HG02852 (cell line): Measurements from ENCODE around the gene SLC38A1.
A peak's percentile ranks its signal among the peaks of the same experiment; 100 is the strongest.
"Not testable (repeated sequence)": the region's sequence is repeated elsewhere in the genome, so short reads cannot be mapped to it uniquely, and the experiment has no call there.

Experiments
- ATAC-seq: cut with Tn5 transposase; IDR thresholded peaks from one replicate; pipeline ENCODE4 v1.9.1; 2021; ENCODE audit warnings: mild to moderate bottlenecking, moderate library complexity; ENCODE audit not compliant: unreplicated experiment

Gene SLC38A1

DNA sequence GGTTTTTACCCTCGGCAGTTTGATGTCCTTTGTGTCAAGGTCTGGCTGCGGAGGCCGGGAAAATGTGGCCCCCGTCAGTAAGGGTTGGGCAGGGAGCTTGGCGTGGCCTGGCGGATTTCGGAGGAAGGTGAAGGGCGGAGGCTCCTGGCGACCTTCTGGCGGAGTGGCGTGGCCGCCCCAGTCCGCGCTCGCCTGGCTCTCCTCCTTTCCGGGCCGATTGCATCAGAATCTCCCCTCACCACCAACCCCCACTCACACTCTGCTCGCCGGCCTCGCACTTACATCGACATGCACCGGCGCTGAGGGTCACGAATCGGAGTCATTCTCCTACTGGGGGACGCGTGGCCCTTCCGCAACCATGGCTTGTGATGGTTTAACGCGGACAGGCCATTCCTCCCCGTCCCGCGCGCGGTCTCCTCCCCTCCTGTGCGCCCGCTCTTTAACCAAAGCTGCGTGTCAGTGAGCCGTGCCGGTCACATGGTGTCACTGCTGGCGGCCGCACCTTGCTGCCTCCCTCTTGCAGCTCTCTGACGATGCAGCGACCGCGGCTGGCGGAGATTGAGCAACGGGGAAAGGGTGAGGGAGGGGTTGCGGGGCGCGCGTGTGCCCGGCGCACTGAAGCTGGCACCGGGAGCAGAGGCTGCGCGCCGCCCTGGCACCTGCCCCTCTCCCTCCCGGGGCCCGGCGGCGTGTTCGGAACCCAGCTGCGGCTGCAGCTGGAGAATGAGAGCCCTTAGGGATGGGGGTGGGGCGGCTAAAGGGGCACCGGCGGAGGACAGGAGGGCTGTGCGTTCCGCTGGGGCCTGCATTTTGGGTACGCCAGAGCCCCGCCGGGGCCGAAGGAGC lies at the start of gene SLC38A1:
Gene SLC38A1 (minus strand): TSS at position 461 of the 846 bp plus-strand sequence. CDS start 29,243 bp downstream, outside the sequence.
- ATAC-seq = peak; percentile 71

DNA sequence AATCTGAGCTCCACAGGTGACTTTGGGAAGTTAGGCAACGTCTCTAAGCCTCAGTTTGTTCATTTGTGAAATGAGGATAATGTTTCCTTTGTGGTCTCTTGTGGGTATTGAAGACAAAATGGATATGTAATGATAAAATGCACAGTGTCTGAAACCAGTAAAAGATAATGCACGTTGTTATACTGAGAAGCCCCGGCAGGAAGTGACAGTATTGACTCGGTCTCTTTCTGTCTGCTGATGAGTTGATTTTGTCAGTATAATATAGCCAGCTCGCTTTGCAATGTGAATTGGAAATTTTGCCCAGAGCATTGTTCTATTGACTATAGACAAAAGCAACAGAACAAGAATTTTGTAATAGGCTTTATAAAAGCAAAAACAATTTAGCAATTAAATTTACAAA lies 49.2 kb upstream of the SLC38A1 start:
- ATAC-seq = no peak

DNA sequence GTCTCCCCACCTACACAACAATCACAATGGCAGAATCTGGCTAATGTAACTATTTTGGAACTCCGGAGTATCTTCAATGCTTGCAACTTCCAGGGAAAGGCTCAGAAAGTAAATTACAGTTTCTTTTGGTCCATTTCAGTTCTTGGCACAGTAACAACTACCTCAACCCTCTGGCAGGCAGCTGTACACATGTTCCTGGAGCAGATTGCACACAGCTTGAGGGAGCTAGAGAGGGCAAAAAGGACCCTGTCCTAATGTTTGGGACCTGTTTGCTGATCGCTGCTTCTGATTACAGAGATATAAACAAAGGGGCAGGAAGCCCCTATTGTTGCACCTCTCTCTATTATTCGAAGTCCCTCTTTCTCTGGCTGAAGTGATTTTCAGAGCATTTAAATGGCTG lies 35.2 kb upstream of the SLC38A1 start:
- ATAC-seq = no peak

DNA sequence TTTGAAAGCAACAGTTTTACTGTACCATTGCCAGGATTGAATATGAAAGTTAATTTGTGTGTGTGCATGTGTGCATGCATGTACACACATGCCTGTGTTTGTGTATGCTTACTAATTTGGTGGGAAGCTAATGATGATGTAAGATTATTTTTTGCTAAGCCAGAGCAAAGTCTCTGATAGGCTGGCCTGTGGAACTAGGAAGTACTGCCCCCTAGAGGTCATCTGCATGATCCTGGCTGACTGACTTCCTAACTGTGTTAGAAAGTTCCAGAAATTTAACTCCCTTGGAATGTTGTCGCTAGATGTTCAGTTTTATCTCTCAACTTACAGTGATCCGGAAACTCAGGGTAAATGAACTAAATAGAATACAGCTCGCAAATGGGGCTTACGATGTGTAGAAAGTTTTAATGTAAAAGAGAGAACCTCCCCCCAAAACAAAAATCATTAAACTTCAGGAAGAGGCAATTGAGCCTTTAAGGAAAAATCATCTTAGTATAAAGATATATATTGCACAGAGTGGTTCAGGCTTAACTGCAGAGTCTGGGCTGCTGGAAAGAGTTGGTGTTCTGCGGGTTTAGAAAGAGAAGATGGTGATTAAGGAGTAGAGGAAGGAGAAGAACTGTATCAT lies 34.3 kb upstream of the SLC38A1 start:
- no peak for ATAC-seq

DNA sequence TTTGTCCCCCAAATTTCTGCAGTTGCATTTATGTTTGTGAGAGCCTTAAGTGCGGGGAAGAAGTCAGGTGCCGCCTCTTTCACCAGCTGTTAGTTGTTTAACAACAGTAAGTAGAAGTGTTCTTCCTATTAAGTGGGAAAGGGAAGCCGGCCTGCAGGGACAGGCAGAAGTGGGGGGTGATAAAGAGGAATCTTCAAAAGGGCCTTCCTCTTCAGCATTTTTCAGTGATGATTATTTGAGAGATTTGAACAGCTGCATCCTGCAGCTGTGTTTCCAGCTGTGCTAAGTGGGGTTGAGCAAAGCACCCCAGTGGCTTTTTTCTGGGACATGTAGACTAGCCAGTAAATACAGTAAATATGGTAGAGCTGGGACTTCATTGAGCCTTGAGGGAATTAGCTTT lies 32.1 kb upstream of the SLC38A1 start:
- no peak for ATAC-seq

DNA sequence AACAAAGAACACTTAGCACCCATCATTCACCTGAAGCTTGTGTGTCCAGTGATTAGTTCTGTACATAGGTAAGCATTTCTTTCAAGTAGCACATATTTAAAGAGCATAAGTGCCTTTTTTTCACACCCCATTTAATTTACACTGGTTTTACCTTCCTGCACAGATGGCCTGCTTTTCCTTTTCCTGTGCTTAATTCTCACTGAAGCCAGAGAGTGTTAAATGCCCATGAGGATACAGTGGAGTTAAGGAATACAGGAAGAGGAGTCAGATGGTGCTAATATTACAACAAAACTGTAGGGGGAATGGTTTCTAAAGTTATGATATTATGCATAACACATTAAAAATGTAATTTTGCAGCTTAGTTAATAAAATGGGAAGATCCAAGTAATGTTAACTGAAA lies 31.0 kb upstream of the SLC38A1 start:
- no peak for ATAC-seq

DNA sequence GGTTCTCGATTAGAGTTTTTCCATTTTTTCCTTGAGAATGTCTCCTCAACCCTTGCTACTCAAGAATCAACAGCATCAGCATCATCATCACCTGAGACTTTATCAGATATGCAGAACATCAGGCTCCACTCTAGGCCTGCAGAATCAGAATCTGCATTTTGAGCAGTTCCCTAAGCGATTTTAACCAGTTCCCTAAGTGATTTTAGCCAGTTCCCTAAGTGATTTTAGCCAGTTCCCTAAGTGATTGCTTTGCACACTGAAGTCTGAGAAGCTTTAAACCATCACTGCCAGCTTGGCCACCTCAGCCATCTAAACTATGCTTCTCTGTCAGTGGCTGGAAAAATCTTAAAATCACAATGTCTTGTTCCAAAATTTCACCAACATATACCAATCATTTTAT lies 29.4 kb upstream of the SLC38A1 start:
- no peak for ATAC-seq

DNA sequence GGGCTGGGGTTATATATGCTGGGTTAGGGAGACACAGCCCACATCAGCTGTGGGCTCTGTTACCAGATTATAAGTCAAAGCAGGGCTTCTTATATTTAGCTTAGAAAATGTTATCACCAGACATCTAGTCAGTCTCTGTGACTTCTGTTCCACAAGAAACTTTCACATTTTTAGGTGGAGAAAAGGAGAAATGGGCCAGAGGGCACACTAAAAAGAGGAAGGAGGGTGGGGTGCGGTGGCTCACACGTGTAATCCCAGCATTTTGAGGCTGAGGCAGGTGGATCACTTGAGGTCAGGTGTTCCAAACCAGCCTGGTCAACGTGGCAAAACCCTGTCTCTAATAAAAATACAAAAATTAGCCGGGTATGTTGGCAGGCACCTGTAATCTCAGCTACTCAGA lies 28.0 kb upstream of the SLC38A1 start:
- ATAC-seq = no peak

DNA sequence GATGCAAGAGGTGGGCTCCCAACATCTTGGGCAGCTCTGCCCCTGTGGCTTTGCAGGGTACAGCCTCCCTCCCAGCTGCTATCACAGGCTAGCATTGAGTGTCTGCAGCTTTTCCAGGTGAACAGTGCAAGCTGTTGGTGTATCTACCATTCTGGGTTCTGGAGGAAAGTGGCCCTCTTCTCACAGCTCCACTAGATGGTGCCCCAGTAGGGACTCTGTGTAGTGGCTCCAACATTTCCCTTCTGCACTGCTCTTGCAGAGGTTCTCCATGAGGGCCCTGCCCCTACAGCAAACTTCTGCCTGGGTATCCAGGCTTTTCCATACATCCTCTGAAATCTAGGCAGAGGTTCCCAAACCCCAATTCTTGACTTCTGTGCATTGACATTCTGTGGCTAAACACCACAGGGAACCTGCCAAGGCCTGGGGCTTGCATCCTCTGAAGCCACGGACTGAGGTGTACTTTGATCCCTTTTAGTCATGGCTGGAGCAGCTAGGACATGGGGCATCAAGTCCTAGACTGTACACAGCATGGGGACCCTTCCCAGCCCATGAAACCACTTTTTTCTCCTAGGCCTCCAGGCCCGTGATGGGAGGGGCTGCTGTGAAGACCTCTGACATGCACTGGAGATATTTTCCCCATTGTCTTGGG lies 24.0 kb upstream of the SLC38A1 start:
- ATAC-seq = no peak

DNA sequence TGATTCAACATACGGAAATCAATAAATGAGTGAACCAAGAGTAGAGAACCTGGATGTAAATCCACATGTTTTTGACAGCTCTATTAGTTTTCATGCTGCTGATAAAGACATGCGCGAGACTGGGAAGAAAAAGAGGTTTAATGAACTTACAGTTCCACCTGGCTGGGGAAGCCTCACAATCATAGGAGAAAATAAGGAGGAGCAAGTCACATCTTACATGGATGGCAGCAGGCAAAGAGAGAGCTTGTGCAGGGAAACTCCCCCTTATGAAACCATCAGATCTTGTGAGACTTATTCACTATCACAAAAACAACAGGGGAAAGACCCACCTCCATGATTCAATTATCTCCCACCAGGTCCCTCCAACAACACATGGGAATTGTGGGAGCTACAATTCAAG lies 23.1 kb upstream of the SLC38A1 start:
- not testable (repeated sequence) for ATAC-seq

DNA sequence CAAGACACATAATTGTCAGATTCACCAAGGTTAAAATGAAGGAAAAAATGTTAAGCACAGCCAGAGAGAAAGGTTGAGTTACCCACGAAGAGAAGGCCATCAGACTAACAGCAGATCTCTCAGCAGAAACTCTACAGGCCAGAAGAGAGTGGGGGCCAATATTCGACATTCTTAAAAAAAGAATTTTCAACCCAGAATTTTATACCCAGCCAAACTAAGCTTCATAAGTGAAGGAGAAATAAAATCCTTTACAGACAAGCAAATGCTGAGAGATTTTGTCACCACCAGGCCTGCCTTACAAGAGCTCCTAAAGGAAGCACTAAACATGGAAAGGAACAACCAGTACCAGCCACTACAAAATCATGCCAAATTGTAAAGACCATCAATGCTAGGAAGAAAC lies 16.3 kb upstream of the SLC38A1 start:
- not testable (repeated sequence) for ATAC-seq

DNA sequence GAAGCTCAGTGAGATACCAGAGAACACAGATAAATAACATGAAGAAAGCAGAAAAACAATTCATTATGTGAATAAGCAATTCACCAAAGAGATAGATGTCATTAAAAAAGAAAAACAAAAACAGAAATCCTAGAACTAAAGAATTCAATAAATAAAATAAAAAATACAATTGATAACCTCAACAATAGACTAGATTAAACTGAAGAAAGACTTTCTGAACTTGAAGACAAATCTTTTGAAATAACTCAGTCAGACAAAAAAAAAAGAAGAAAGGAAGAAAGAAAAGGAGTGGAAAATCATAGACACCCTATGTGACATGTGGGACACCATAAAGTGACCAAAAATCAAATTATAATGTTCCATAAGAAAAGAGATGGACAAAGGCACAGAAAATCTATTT lies 14.0 kb upstream of the SLC38A1 start:
- no peak for ATAC-seq

DNA sequence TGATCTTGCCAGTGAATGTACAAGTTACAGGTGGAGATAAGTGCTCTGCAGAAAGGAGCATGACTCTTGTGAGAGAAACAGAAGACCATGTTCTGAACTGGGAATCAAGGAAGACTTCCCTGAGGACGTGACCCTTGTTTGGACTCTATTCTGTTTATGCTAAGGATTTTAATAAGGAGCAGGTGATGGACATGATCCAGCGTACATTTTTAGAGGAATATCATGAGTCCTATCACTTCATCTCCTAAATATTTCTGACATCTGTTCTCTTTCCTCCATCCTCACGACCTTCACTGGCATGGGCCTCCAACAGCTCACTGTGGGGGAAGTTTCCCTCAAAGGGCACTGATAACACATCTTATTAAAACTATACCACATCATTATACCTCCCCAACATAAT lies 7.9 kb upstream of the SLC38A1 start:
- no peak for ATAC-seq

DNA sequence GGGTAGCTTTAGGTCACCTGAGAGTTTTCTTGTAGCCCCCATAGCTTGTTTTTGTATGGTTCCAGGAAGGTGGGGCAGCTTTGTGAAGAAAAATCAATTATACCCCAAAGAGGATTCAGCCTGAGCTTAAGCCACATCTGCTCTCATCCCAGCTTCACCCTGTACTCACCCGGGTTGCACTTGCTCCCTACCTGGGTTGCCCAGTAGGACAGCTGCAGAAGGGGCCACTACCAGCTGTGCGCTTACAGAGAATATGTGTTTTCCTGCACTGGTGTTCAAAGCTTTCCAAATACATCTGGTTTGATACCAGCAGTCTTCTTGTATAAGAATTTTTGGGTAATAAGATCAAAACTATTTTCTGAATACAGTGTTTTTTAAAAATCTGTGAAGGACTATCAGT lies 3.0 kb upstream of the SLC38A1 start:
- ATAC-seq = no peak

DNA sequence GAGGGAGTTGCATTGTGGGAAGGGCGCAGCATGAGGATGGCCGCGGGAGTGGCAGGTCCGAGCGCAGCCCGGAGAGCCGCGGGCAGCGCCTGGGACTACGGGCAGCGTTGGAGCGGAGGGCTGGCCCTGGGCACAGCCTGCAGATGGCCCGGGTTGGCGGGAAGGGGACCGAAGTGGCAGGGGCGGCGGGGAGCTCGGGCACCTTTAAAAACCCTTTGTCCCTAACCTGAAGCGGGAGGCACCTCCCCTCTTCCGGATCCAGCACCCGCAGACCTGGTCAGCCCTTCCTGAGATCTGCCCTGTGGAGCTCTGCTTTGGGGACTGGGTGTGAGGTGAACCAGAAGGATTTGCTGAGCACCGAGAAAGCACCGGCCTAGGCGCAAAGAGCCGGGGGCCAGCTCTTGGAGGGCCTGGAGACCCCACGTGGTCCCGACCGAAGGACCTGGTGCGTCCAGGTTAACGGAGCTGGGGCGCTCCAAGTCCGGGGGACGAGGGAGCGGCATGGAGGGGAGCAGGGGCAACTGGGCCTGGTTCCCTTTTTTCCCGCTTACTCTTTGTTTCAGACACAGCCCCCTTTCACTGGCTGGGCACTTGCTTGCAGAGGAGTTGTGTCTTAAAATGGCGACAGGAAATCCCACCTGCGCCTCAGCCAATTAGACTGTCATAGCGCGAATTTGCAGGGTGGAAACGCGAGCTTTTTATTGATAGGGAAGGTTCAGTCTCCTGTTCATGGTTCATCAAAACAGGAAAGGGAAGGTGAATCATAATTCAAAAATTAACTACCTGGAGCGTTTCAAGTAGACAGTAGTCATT lies 792 bp upstream of the SLC38A1 start:
- peak; percentile 36 for ATAC-seq

DNA sequence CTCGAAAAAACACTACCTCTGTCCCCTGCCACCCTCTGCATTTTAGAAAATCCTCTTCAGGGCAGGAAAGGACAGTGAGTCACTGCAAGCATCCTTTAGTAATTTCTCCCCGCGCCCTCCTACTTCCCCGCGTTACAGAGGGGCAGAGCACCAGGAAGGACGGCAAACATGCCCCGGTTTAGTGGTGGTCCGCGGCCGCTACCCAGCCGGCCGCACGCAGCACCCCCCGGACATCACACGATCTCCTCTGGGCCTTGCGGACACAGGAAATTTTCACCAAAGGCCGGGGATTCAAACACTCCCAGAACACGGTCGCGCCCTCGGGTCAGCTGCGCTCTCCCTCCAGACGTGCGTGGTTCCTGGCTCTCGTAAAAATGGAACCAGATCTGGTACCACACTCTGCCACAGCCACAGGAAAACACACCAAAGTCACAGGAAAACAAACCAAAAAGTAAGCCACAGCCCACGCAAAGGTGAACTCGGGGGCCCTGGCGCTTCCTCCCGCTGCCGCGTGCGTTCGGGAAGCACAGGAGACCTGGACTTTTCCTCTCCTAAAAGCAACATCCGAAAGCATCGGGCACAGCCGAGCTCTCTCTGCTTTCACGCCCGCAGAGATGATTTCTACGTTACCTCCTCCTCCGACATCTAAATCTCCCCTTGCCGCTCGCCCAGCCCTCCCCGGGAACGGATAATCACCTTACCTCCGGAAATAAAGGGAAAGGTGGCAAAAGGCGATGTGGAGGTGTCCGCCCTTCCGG lies 839 bp downstream of the SLC38A1 start:
- ATAC-seq = no peak

DNA sequence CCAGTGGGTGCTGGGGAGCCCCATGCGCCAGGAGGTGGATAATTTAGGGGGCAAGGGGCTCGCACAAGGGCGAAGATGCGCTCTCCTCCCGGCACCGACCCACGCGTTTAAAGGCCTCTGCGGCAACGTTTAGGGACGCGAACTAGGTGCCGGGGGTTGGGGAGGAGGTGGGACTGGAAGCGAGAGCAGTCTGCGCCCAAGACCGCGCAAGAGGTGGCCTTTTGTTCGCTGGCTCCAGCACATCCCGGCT lies 1.3 kb downstream of the SLC38A1 start:
- ATAC-seq = no peak

DNA sequence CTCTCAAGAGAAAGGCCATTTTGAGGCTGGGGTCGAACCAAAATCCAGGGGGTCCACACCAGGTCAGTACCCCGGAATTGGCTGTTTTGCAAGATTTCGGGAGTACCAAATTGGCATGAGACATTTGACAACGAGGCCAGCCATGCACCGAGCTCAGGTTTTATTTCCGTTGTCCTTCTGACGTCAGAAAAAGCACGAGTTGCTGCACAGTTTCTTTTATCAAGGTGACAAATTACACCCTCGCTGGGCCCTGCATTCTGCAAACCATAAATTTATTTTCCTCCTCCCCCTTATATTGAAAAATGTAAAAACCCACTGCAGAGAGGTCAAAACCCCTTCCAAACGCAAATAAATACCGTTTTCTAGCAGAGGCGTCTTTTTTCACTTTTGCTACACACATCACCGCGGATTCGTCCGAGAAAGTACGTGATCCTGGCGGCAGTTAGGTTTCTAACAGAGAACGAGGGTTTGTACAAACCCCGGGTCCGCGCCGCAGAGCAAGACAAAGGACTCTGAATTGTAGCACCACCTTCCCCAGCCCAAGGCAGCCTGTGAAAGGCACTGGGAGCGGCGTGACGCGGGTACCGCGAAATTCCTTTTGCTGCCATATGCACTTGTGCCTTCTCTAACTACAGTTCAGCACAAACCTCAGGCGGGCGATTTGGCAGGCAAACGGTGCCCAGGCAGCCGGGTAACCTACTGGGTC lies 1.8 kb downstream of the SLC38A1 start:
- no peak for ATAC-seq

DNA sequence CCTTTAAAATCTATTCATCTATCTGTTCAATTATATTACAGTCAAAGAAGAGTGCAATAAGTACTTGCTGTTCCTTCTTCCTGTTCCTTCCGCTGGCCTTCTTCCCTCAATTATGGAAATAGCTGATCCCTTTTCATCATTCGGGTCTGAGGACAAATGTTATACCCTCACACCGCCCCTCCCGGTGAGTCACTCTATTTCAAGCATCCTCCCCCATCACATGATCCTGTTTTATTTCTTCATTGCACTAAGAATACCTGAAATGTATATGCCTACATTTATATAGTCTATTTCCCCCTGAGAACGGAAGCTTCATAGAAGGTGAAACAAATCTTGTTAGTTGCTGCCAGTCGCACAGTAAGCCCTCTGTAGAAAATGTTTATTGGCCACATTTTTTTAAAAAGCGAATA lies 2.5 kb downstream of the SLC38A1 start:
- no peak for ATAC-seq

DNA sequence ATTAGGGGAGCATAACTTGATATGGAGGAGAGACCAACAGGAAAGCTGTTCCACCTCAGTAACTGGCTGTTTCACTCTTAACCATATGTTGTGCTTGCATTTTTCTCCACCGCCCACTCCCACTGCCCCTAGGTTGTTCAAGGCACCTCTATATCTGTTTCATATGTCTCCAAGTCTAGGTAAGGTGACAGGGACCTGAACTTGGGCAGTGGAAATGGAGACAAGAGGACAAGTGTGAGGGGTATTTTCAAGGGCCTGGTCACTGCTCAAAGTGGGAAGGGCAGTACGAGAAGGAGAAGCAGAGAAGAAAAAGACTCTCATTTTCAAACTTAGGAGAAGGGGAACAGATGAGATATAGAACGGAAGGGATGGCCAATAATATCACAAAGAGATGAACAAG lies 3.1 kb downstream of the SLC38A1 start:
- no peak for ATAC-seq
